ENCODE data around the gene GCSAML.

The GCSAML gene

GRCh38 chr1:247613405-247613804, 64.5 kb downstream of the GCSAML start:
- H3K4me2 ChIP-seq (ENCODE audit: low read length): no peak overlapping the region
- no peaks in the 10 kb centered on the region for H3K36me3 ChIP-seq (ENCODE audit: insufficient read depth, low read length)
- no peak for TF ChIP-seq CTCF (IDR thresholded peaks at IDR 0.05; ENCODE audit: low read length)
- TF ChIP-seq EZH2 (IDR thresholded peaks at IDR 0.05; ENCODE audit: borderline replicate concordance, low read length): no peak
- H3K9ac ChIP-seq (ENCODE audit: low read length): no peak overlapping the region
- no peaks in the 10 kb centered on the region for H3K27me3 ChIP-seq (ENCODE audit: insufficient read depth, low read length)
- no peak overlapping the region for H2AFZ ChIP-seq (ENCODE audit: low read length)
- no peaks in the 10 kb centered on the region for H4K20me1 ChIP-seq (ENCODE audit: insufficient read depth, low read length)
- no peaks in the 10 kb centered on the region for H3K9me2 ChIP-seq (ENCODE audit: low read depth, low read length)
- H3K27ac ChIP-seq (ENCODE audit: low read depth, low read length, poor library complexity, severe bottlenecking): no peak overlapping the region
- no peak overlapping the region for H3K4me3 ChIP-seq (ENCODE audit: low read depth, low read length, poor library complexity, severe bottlenecking)
- H3K4me1 ChIP-seq (ENCODE audit: insufficient read depth, low read length, severe bottlenecking): no peaks in the 10 kb centered on the region
- H3F3A ChIP-seq (ENCODE audit: insufficient read depth, low read length): no peaks in the 10 kb centered on the region
- no peaks in the 10 kb centered on the region for H3K79me2 ChIP-seq (ENCODE audit: insufficient read depth, low read length)
- H3K9me3 ChIP-seq (ENCODE audit: low read length): no peaks in the 10 kb centered on the region

- Histone ChIP-seq H3K27me3 (ENCODE audit: insufficient read depth, low read length) (no peaks in the 10 kb centered on the region), H3K36me3 (ENCODE audit: insufficient read depth, low read length) (no peaks in the 10 kb centered on the region), H3K4me2 (ENCODE audit: low read length) (no peak overlapping the region), H4K20me1 (ENCODE audit: insufficient read depth, low read length) (no peaks in the 10 kb centered on the region), H3K4me3 (ENCODE audit: low read depth, low read length, poor library complexity, severe bottlenecking) (no peak overlapping the region), H3F3A (ENCODE audit: insufficient read depth, low read length) (no peaks in the 10 kb centered on the region), H3K79me2 (ENCODE audit: insufficient read depth, low read length) (no peaks in the 10 kb centered on the region), H3K4me1 (ENCODE audit: insufficient read depth, low read length, severe bottlenecking) (no peaks in the 10 kb centered on the region), H2AFZ (ENCODE audit: low read length) (no peak overlapping the region), H3K9me3 (ENCODE audit: low read length) (no peaks in the 10 kb centered on the region), H3K27ac (ENCODE audit: low read depth, low read length, poor library complexity, severe bottlenecking) (no peak overlapping the region), H3K9ac (ENCODE audit: low read length) (no peak overlapping the region), H3K9me2 (ENCODE audit: low read depth, low read length) (no peaks in the 10 kb centered on the region)
- TF ChIP-seq EZH2 (IDR thresholded peaks at IDR 0.05; ENCODE audit: borderline replicate concordance, low read length) (no peak), CTCF (IDR thresholded peaks at IDR 0.05; ENCODE audit: low read length) (no peak)
Observed at GRCh38 chr1:247614625-247615024, 65.7 kb downstream of the GCSAML start.
